Measurements from ENCODE around the gene CACNA1A. TPM values are rescaled to one million over a fixed set of nuclear protein-coding genes. Genes with fewer than 3 reads are reported as not detected.
"Not testable (repeated sequence)": the region's sequence is repeated elsewhere in the genome, so short reads cannot be mapped to it uniquely, and the experiment has no call there.

Gene CACNA1A
- total and polyA plus RNA-seq, 2 donors: 0.24 to 1.0 TPM

GRCh38 chr19:13189600-13189999 is 316.7 kb downstream of the CACNA1A start:
- Histone ChIP-seq H3K36me3 (ENCODE audit: control insufficient read depth in 2 of 2, insufficient read depth in 2 of 2, low read length in 1 of 2) (no peaks in the 10 kb centered on the region), H3K4me3 (ENCODE audit: low read length in 2 of 2) (no peak overlapping the region), H3K9me3 (ENCODE audit: control insufficient read depth in 2 of 2, insufficient read depth in 1 of 2, low read length in 1 of 2) (no peaks in the 10 kb centered on the region), H3K27me3 (ENCODE audit: control insufficient read depth in 2 of 2, insufficient read depth in 1 of 2, low read length in 1 of 2) (no peaks in the 10 kb centered on the region), H3K4me1 (ENCODE audit: control insufficient read depth in 2 of 2, insufficient read depth in 2 of 2, low read length in 2 of 2) (no peaks in the 10 kb centered on the region), H3K27ac (ENCODE audit: low read depth in 1 of 2, low read length in 1 of 2) (no peak overlapping the region)
- DNase-seq (ENCODE audit: low read depth in 6 of 9, low spot score in 9 of 9): no peak
- 98% methylated on average over 4 of the region's 4 CpGs for WGBS

- H3K4me3 ChIP-seq (ENCODE audit: low read length in 2 of 2): no peak overlapping the region
- no peaks in the 10 kb centered on the region for H3K27me3 ChIP-seq (ENCODE audit: control insufficient read depth in 2 of 2, insufficient read depth in 1 of 2, low read length in 1 of 2)
- H3K9me3 ChIP-seq (ENCODE audit: control insufficient read depth in 2 of 2, insufficient read depth in 1 of 2, low read length in 1 of 2): no peaks in the 10 kb centered on the region
- DNase-seq (ENCODE audit: low read depth in 6 of 9, low spot score in 9 of 9): no peak
- over 99% methylated on average over 4 of the region's 4 CpGs for WGBS
- H3K36me3 ChIP-seq (ENCODE audit: control insufficient read depth in 2 of 2, insufficient read depth in 2 of 2, low read length in 1 of 2): no peaks in the 10 kb centered on the region
- no peak overlapping the region for H3K27ac ChIP-seq (ENCODE audit: low read depth in 1 of 2, low read length in 1 of 2)
- H3K4me1 ChIP-seq (ENCODE audit: control insufficient read depth in 2 of 2, insufficient read depth in 2 of 2, low read length in 2 of 2): peaks cover 0 to 1% of the 10 kb centered on the region in 2 donors
Observed at GRCh38 chr19:13187419-13187818, 318.9 kb downstream of the CACNA1A start.

GRCh38 chr19:13186688-13187087 is 319.6 kb downstream of the CACNA1A start:
- not testable (repeated sequence) for DNase-seq (ENCODE audit: low read depth in 6 of 9, low spot score in 9 of 9); H3K9me3 ChIP-seq (ENCODE audit: control insufficient read depth in 2 of 2, insufficient read depth in 1 of 2, low read length in 1 of 2); H3K36me3 ChIP-seq (ENCODE audit: control insufficient read depth in 2 of 2, insufficient read depth in 2 of 2, low read length in 1 of 2); H3K27me3 ChIP-seq (ENCODE audit: control insufficient read depth in 2 of 2, insufficient read depth in 1 of 2, low read length in 1 of 2); H3K4me1 ChIP-seq (ENCODE audit: control insufficient read depth in 2 of 2, insufficient read depth in 2 of 2, low read length in 2 of 2); H3K4me3 ChIP-seq (ENCODE audit: low read length in 2 of 2); H3K27ac ChIP-seq (ENCODE audit: low read depth in 1 of 2, low read length in 1 of 2)
- WGBS: 95% methylated on average over 38 of the region's 38 CpGs

GRCh38 chr19:13185763-13186657 is 320.3 kb downstream of the CACNA1A start:
- not testable (repeated sequence) for H3K36me3 ChIP-seq (ENCODE audit: control insufficient read depth in 2 of 2, insufficient read depth in 2 of 2, low read length in 1 of 2); H3K27me3 ChIP-seq (ENCODE audit: control insufficient read depth in 2 of 2, insufficient read depth in 1 of 2, low read length in 1 of 2); H3K27ac ChIP-seq (ENCODE audit: low read depth in 1 of 2, low read length in 1 of 2); H3K9me3 ChIP-seq (ENCODE audit: control insufficient read depth in 2 of 2, insufficient read depth in 1 of 2, low read length in 1 of 2); DNase-seq (ENCODE audit: low read depth in 6 of 9, low spot score in 9 of 9); H3K4me3 ChIP-seq (ENCODE audit: low read length in 2 of 2)
- WGBS: 95% methylated on average over 22 of the region's 22 CpGs
- peaks cover 4 to 14% of the 10 kb centered on the region in 2 donors for H3K4me1 ChIP-seq (ENCODE audit: control insufficient read depth in 2 of 2, insufficient read depth in 2 of 2, low read length in 2 of 2)

- not testable (repeated sequence) for H3K4me3 ChIP-seq (ENCODE audit: low read length in 2 of 2); H3K27ac ChIP-seq (ENCODE audit: low read depth in 1 of 2, low read length in 1 of 2); H3K36me3 ChIP-seq (ENCODE audit: control insufficient read depth in 2 of 2, insufficient read depth in 2 of 2, low read length in 1 of 2); H3K27me3 ChIP-seq (ENCODE audit: control insufficient read depth in 2 of 2, insufficient read depth in 1 of 2, low read length in 1 of 2); DNase-seq (ENCODE audit: low read depth in 6 of 9, low spot score in 9 of 9); H3K9me3 ChIP-seq (ENCODE audit: control insufficient read depth in 2 of 2, insufficient read depth in 1 of 2, low read length in 1 of 2)
- peaks cover 4 to 23% of the 10 kb centered on the region in 2 donors for H3K4me1 ChIP-seq (ENCODE audit: control insufficient read depth in 2 of 2, insufficient read depth in 2 of 2, low read length in 2 of 2)
- WGBS: 93% methylated on average over 23 of the region's 23 CpGs
Observed at GRCh38 chr19:13184926-13185325, 321.4 kb downstream of the CACNA1A start.

- Histone ChIP-seq H3K4me3 (ENCODE audit: low read length in 2 of 2) (no peak overlapping the region), H3K36me3 (ENCODE audit: control insufficient read depth in 2 of 2, insufficient read depth in 2 of 2, low read length in 1 of 2) (no peaks in the 10 kb centered on the region), H3K9me3 (ENCODE audit: control insufficient read depth in 2 of 2, insufficient read depth in 1 of 2, low read length in 1 of 2) (no peaks in the 10 kb centered on the region), H3K27me3 (ENCODE audit: control insufficient read depth in 2 of 2, insufficient read depth in 1 of 2, low read length in 1 of 2) (no peaks in the 10 kb centered on the region), H3K4me1 (ENCODE audit: control insufficient read depth in 2 of 2, insufficient read depth in 2 of 2, low read length in 2 of 2) (peaks cover 4 to 23% of the 10 kb centered on the region in 2 donors), H3K27ac (ENCODE audit: low read depth in 1 of 2, low read length in 1 of 2) (peak overlapping the region in 1 of 2 donors; percentile 64)
- DNase-seq (ENCODE audit: low read depth in 6 of 9, low spot score in 9 of 9): peak in 4 of 9 donors; percentile 18 to 65 (median 30)
- 20% methylated on average over 16 of the region's 16 CpGs for WGBS
Observed at GRCh38 chr19:13181747-13182388, 324.4 kb downstream of the CACNA1A start.

- not testable (repeated sequence) for DNase-seq (ENCODE audit: low read depth in 6 of 9, low spot score in 9 of 9); H3K36me3 ChIP-seq (ENCODE audit: control insufficient read depth in 2 of 2, insufficient read depth in 2 of 2, low read length in 1 of 2); H3K27me3 ChIP-seq (ENCODE audit: control insufficient read depth in 2 of 2, insufficient read depth in 1 of 2, low read length in 1 of 2); H3K27ac ChIP-seq (ENCODE audit: low read depth in 1 of 2, low read length in 1 of 2); H3K9me3 ChIP-seq (ENCODE audit: control insufficient read depth in 2 of 2, insufficient read depth in 1 of 2, low read length in 1 of 2); H3K4me3 ChIP-seq (ENCODE audit: low read length in 2 of 2)
- WGBS: 97% methylated on average over 10 of the region's 10 CpGs
- H3K4me1 ChIP-seq (ENCODE audit: control insufficient read depth in 2 of 2, insufficient read depth in 2 of 2, low read length in 2 of 2): peaks cover 4 to 23% of the 10 kb centered on the region in 2 donors
Observed at GRCh38 chr19:13178291-13178690, 328.0 kb downstream of the CACNA1A start.

GRCh38 chr19:13177584-13177983 is 328.7 kb downstream of the CACNA1A start:
- 97% methylated on average over 5 of the region's 5 CpGs for WGBS
- H3K27ac ChIP-seq (ENCODE audit: low read depth in 1 of 2, low read length in 1 of 2); H3K4me3 ChIP-seq (ENCODE audit: low read length in 2 of 2): not testable (repeated sequence)

GRCh38 chr19:13176345-13176744 is 329.9 kb downstream of the CACNA1A start:
- H3K9me3 ChIP-seq (ENCODE audit: control insufficient read depth in 2 of 2, insufficient read depth in 1 of 2, low read length in 1 of 2): peaks cover 0 to 2% of the 10 kb centered on the region in 2 donors
- DNase-seq (ENCODE audit: low read depth in 6 of 9, low spot score in 9 of 9): no peak
- no peaks in the 10 kb centered on the region for H3K36me3 ChIP-seq (ENCODE audit: control insufficient read depth in 2 of 2, insufficient read depth in 2 of 2, low read length in 1 of 2)
- no peaks in the 10 kb centered on the region for H3K27me3 ChIP-seq (ENCODE audit: control insufficient read depth in 2 of 2, insufficient read depth in 1 of 2, low read length in 1 of 2)
- no peak overlapping the region for H3K4me3 ChIP-seq (ENCODE audit: low read length in 2 of 2)
- 95% methylated on average over 8 of the region's 8 CpGs for WGBS
- H3K4me1 ChIP-seq (ENCODE audit: control insufficient read depth in 2 of 2, insufficient read depth in 2 of 2, low read length in 2 of 2): peaks cover 7 to 18% of the 10 kb centered on the region in 2 donors
- no peak overlapping the region for H3K27ac ChIP-seq (ENCODE audit: low read depth in 1 of 2, low read length in 1 of 2)

More at GRCh38 chr19:13177584-13177983, 328.7 kb downstream of the CACNA1A start:
- DNase-seq (ENCODE audit: low read depth in 6 of 9, low spot score in 9 of 9); H3K9me3 ChIP-seq (ENCODE audit: control insufficient read depth in 2 of 2, insufficient read depth in 1 of 2, low read length in 1 of 2); H3K36me3 ChIP-seq (ENCODE audit: control insufficient read depth in 2 of 2, insufficient read depth in 2 of 2, low read length in 1 of 2); H3K27me3 ChIP-seq (ENCODE audit: control insufficient read depth in 2 of 2, insufficient read depth in 1 of 2, low read length in 1 of 2): not testable (repeated sequence)
- H3K4me1 ChIP-seq (ENCODE audit: control insufficient read depth in 2 of 2, insufficient read depth in 2 of 2, low read length in 2 of 2): peaks cover 4 to 23% of the 10 kb centered on the region in 2 donors

Data from thymus (tissue), 11 donors.